A549 (cell line): ENCODE data around the gene PDE6D.

Experiments used
- JUNB ChIP-seq: fragments of >200 bp; sonication (Bioruptor Twin); formaldehyde crosslinking; IDR thresholded peaks from 2 replicates; pipeline ENCODE4 v1.6.1; 2016
- POLR2A ChIP-seq: IDR thresholded peaks from 2 replicates; pipeline ENCODE4 v1.6.1; 2012; ENCODE audit warnings: mild to moderate bottlenecking, low read length
- TF ChIP-seq, protein P1 (sequence below): fragments of >200 bp; sonication (Bioruptor Twin); formaldehyde crosslinking; IDR thresholded peaks from 3 replicates; pipeline ENCODE4 v1.5.1; 2016

DNA sequence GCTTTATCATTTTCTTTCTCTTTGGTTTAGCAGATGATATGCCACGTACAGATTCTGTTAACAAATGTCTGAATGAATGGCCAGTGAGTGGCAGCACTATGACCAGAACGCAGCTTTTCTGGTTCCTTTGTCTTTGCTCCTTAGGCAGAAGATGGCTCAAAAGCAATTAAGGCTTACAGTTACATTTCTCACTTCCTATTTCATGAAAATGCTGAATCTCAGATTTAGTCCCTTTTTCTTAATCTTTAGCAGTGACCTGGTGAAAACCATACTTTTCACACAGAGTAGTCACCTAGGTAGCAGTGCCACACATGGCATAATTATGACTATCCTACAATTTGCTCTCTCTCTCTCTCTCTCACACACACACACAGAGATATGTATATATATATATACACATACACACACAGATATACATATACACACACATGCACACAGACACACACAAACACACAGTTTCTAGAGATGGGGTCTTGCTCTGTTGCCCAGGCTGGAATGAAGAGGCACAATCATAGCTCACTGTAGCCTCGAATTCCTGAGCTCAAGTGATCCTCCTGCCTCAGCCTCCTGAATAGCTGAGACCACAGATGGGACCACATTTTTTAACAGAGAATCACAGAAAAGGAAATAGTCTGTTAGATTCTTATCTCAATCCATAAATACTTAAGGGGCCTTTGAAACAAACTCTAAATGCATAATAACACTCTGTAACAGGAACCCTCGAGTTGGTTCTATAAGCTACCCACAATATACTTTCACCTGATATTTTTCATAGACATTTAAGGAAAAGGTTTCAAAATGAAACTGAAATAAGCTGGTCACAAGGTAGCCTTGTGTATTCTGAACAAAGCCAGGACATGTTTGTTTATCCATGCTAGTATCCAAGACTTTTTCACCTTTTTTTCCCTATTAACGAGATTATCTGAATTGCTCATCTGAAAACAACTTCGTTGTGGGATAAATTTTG, 11.6 kb downstream of the PDE6D start:
- no peak for TF ChIP-seq JUNB
- TF ChIP-seq POLR2A = no peak
- TF ChIP-seq, protein P1, sequence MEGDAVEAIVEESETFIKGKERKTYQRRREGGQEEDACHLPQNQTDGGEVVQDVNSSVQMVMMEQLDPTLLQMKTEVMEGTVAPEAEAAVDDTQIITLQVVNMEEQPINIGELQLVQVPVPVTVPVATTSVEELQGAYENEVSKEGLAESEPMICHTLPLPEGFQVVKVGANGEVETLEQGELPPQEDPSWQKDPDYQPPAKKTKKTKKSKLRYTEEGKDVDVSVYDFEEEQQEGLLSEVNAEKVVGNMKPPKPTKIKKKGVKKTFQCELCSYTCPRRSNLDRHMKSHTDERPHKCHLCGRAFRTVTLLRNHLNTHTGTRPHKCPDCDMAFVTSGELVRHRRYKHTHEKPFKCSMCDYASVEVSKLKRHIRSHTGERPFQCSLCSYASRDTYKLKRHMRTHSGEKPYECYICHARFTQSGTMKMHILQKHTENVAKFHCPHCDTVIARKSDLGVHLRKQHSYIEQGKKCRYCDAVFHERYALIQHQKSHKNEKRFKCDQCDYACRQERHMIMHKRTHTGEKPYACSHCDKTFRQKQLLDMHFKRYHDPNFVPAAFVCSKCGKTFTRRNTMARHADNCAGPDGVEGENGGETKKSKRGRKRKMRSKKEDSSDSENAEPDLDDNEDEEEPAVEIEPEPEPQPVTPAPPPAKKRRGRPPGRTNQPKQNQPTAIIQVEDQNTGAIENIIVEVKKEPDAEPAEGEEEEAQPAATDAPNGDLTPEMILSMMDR = no peak
